HuH-7 (cell line): ENCODE data around the gene DCAF12L2.
A peak's percentile ranks its signal among the peaks of the same experiment; 100 is the strongest.
"Not testable (repeated sequence)": the region's sequence is repeated elsewhere in the genome, so short reads cannot be mapped to it uniquely, and the experiment has no call there.

Experiments used
- DNase-seq: peaks from one replicate; pipeline ENCODE4 v3.0.0; 2011; ENCODE audit warnings: low spot score

The DCAF12L2 gene

DNA sequence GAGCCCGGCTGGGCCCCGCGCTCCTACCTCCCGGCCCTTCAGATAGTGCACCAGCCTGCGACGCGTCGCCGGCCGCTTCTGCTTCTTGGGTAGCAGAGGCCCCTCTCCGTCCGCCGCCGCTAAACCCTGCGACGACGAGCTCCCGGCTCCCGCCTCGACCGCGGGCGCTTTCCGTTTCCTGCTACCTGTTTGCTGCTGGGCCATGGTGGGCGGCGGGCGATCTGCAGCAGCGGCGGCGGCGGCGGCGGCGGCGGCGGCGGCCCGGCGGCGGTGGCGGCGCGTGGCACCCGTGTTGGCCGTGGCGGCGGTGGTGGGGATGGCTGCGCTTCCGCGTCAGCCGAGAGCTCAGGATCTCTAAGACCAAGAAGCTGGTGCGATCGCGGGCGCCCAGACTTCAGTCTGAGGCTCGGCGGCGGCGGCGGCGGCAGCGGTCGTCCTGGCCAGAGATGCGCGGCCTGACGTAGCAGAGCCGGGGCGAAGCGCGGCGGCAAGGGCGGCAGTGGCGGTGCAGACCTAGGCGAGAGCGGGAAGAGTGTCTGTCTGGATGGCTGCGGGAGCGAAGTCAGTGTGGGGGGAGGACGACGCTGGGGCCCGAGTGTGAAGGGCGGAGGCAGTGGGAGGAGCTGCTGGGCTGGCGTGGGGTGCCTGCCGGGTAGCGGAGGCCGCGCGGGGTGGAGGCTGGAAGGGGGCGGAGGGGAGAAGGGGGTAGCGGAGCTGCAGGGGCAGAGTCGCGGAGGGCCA lies at the start of gene DCAF12L2:
Gene DCAF12L2 (minus strand): TSS at position 569 of the 741 bp plus-strand sequence. CDS start 365 bp downstream, at position 204.
- DNase-seq: peak; percentile 5

- DNase-seq: not testable (repeated sequence)
These were observed 24.8 kb upstream of the DCAF12L2 start for GRCh38 chrX:126190888-126191287.

DNA sequence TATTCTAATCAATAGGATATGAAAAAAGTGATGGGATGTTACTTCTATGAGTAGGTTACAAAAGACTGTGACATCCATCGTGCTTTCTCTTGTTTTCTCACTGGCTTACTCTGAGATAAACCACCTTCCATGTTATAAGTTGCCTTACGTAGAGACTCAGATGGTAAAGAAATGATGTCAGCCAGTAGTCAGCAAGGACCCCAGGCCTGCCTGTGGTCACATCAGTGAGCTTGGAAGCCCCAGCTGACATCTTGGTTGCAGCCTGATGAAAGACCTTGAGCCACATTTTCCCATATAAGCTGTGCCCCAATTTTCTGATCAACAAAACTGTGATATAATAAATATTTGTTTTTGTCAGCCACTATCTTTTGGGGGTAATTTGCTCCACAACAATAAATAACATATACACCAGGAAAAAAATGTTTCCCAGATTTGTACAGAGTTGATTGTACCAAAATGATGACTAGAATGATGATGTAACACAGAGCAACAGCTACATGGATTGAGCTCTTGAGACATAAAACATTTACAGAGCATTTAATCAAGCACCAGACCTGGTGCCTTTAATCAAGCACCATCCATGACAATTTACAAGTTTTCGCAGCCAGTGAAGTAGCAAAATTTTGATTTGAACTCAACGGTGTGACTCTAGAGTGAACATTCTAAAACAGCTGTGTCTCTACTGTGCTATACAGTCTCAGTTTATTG lies 11.2 kb upstream of the DCAF12L2 start:
- no peak for DNase-seq

DNA sequence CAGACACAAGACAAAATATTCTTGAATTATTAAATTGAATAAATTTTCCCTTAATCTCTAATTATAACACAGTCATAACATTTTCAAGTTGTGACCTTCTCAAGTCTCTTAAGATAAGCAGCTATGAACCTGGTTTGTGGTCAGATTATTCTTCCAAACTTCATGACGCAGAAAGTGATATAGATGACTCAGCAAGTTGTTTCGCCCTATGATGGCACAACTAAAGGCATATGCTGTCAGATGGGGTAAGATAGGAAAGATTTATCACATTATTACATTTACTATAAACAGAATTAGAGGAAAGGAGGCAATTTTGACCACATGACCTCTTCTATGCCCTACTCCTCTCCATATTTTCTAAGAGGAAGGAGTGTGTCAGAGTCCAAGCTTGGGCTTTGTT lies 4.6 kb upstream of the DCAF12L2 start:
- DNase-seq: no peak

- DNase-seq: no peak
These were observed 1.5 kb upstream of the DCAF12L2 start for GRCh38 chrX:126167560-126167959.

DNA sequence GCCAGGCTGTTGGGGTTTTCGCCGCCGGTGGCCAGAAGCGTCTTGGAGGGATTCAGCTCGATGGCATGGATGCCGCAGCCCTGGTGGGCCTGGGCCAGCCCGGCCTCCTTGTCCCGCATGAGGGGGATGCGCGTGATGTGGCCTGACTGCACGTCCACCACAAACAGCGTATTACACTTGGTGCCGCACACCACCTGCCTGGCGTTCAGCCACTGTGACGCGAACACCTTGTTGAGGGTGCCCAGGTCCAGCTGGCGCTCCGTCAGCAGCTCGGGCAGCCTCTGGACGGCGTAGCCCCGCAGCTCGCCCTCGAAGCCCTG lies 728 bp downstream of the DCAF12L2 start:
- DNase-seq: no peak

DNA sequence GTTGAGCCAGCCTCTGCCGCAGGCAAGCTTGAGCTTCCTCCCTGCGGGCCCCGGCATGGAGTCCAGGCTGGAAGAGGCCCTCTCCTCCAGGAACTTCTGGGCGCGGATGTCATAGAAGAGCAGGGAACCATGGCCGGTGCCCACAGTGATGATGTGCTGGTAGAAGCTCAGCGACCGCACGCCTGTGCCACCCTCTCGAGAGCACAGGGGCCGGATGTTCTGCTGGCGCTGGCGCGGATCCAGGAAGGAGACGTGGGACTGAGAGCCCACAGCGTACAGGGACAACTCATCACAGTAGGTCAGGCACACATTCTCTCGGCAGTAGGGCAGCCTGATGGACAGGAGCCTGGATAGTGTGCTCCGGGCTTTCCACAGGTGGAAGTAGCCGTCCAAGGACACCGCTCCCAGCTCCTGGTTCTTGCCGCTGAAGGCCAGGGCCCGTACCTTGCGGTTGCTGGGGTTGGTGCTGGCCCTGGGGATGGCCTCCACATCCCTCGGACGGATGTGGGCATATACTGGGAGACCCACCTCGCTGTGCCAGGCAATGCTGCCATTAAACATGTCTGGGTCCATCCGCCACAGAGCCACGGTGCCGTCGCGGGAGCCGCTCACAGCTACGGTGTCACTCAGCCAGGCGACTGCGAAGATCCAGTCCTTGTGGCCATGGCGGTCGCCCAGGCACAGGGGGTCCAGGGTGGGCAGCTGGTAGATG lies 1.2 kb downstream of the DCAF12L2 start:
- DNase-seq: no peak

DNA sequence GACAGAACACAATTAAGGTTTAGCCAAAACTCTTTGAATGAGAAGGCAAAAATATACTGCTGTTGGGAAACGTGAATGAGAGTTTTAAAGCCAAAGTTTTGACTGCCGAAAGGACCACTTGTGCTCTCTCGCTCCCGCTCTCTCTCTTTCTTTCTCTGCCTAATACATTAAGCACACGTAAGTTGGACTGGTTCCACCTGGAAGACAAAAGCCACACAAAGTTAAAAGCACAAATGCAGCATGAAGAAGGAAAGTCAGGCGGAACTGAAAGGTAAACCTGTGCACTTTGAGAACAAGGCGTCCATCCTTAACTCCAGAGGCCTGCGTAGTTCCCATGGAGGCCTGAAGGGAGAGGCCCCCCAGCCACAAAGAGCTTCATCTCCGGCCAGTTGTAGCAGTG lies 1.9 kb downstream of the DCAF12L2 start:
- no peak for DNase-seq

DNA sequence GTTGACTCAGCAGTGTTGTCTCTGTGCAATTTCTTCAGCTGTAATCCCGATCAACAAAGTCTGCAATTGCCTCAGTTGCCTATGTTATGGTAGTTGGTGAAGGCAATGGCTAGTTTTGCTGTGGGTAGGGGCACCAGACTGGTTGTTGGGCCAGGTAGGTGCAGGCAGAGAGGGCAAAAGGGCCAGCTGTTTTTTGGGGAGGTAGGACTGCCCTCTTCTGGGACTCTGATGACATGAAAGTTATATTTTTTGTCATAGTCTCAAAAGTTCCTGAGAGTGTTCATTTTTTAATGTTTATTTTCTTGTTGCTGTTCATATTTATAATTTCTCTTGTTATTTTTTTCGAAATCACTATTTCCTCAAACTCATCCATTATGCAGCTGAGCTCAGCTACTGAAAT lies 25.1 kb downstream of the DCAF12L2 start:
- DNase-seq: no peak

DNA sequence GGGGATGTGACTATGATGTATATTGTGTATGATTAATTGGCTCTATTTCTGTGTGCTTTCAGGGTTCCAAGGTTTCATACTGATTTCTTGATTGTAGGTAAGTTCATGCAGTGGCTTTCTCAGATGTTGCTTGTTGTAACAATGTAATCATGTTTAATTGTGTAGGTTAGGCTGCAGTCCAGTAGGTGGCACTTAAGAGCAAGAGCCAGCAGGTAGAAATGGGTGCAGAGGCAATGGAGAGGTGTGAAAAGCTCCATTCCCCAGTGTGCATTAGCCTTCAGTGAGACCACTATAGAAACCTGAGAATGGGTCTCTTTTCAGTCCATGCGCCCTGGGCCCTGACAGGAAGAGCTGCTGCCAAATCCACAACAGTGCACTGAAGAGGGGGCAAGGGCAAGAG lies 28.2 kb downstream of the DCAF12L2 start:
- no peak for DNase-seq

DNA sequence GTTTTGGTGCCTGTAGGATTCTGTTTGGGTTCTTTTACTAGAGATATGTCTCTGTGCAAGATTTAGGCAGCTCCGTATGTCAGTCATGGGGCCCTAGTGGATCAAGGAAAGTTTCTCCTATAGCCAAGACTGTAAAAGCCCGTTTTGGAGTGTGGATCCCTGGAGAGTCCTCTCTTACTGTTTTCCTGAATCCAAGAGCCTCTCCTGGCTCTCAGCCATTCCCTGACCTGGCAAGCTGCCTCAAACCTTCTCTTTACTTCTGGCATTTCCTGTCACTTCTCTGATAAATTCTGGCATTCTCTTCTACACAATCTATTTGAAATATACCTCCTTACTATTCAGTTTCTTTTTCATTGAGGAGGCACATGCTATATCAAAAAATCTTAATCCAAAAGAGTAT lies 41.4 kb downstream of the DCAF12L2 start:
- DNase-seq: no peak
